Right lobe of liver (tissue), 4 donors: ENCODE results near the gene USF2.

ENCODE experiments used
- CTCF ChIP-seq, 4 donors: fragments of 200-600 bp in 3 of 4; fragments of 450-650 bp in 1 of 4; IDR thresholded peaks; one replicate each; pipeline versions ENCODE4 v1.5.1 to v1.8.0; 2016 to 2022; ENCODE audit warnings: antibody characterized with exemption in 4 of 4, mild to moderate bottlenecking in 2 of 4
- POLR2A ChIP-seq: fragments of 450-650 bp; IDR thresholded peaks from one replicate; pipeline ENCODE4 v1.6.1; 2017; ENCODE audit warnings: antibody characterized with exemption, mild to moderate bottlenecking
- donor health status: DM: no; HTN: no; CAD: no.
- donor health status: DM: no; HTN: no; CAD: no.
- donor health status: DM: no; HTN: yes; CAD: no.

- no peak for TF ChIP-seq CTCF (IDR thresholded peaks at IDR 0.05)
- no peak for TF ChIP-seq POLR2A
Measured at GRCh38 chr19:35278578-35279284, 10.0 kb downstream of the USF2 start.
